GM12878 (cell line): ENCODE results near the gene STRA6. TPM values are rescaled to one million over a fixed set of nuclear protein-coding genes. Genes with fewer than 3 reads are reported as not detected.

Experiments used
- ATAC-seq: fragments of 200-7000 bp; cut with Tn5 transposase; 3 replicates; pipeline ENCODE4 v1.9.1; 2020; ENCODE audit warnings: mild to moderate bottlenecking, moderate library complexity
- BruUV-seq: library from RNA; stranded (reverse); fragments of 400-500 nt; replicated peaks from 2 replicates; lab custom pipeline; 2021; lab: Mats Ljungman, UMichigan
- CTCF ChIA-PET: fragments of 300-600 bp; sonication (Branson Sonifier 250); formaldehyde crosslinking; extraction: SDS; loops from one replicate; lab custom pipeline; 2021; ENCODE audit warnings: inconsistent platforms; lab: Yijun Ruan, JAX
- POLR2A ChIA-PET: fragments of 350-600 bp; formaldehyde crosslinking; extraction: SDS; loops from one replicate; lab custom pipeline; 2021; ENCODE audit warnings: inconsistent platforms; lab: Charles Lee
- RAD21 ChIA-PET: fragments of 300-600 bp; sonication (Branson Sonifier 250); formaldehyde crosslinking; loops from one replicate; lab custom pipeline; 2023; ENCODE audit warnings: antibody characterized with exemption; ENCODE audit not compliant: unreplicated experiment; lab: Charles Lee
- SMC1A ChIA-PET: fragments of 300-600 bp; sonication (Branson Sonifier 250); formaldehyde crosslinking; loops from one replicate; lab custom pipeline; 2023; ENCODE audit not compliant: unreplicated experiment, uncharacterized antibody; lab: Charles Lee
- DNase-seq: peaks from one replicate; pipeline ENCODE4 v3.0.0-alpha.2; 2011; ENCODE audit warnings: low read depth, low spot score
- FAIRE-seq: peaks from 3 replicates; lab custom pipeline; 2011; peaks lifted over from hg19 to GRCh38; lab: Jason Lieb, UNC
- H2AFZ ChIP-seq: 2 replicates; pipeline ENCODE4 v1.6.0; 2011; ENCODE audit warnings: low read depth, low read length, control low read depth; ENCODE audit not compliant: control insufficient read depth
- H3K27ac ChIP-seq: 2 replicates; pipeline ENCODE4 v1.5.1; 2011; ENCODE audit warnings: control low read depth; ENCODE audit not compliant: control insufficient read depth, insufficient read depth
- H3K27me3 ChIP-seq, 2 experiments: replicated peaks in 1 of 2; 2 replicates each; pipeline versions ENCODE4 v1.6.0 to v1.6.1; 2011; ENCODE audit warnings: low read length in 1 of 2; ENCODE audit not compliant: control insufficient read depth in 2 of 2, insufficient read depth in 2 of 2
- H3K36me3 ChIP-seq, 2 experiments: 2 replicates each; pipeline ENCODE4 v1.5.1; 2011; ENCODE audit warnings: low read length in 1 of 2; ENCODE audit not compliant: control insufficient read depth in 2 of 2, insufficient read depth in 2 of 2
- H3K4me1 ChIP-seq: 2 replicates; pipeline ENCODE4 v1.6.1; 2011; ENCODE audit warnings: mild to moderate bottlenecking, low read length, moderate library complexity, mixed read lengths; ENCODE audit not compliant: control insufficient read depth, insufficient read depth
- H3K4me2 ChIP-seq: 2 replicates; pipeline ENCODE4 v1.6.0; 2011; ENCODE audit warnings: control low read depth; ENCODE audit not compliant: control insufficient read depth, insufficient read depth
- H3K4me3 ChIP-seq: fragments of 200-600 bp; sonication (generic); 2 replicates; pipeline ENCODE4 v1.5.1; 2016
- H3K79me2 ChIP-seq: 2 replicates; pipeline ENCODE4 v1.6.0; 2011; ENCODE audit warnings: low read length; ENCODE audit not compliant: control insufficient read depth, insufficient read depth
- H3K9ac ChIP-seq: 2 replicates; pipeline ENCODE4 v1.8.0; 2011; ENCODE audit warnings: low read length, control low read depth, mixed read lengths; ENCODE audit not compliant: control insufficient read depth, insufficient read depth
- H3K9me3 ChIP-seq: replicated peaks from 3 replicates; pipeline ENCODE4 v1.5.1; 2011; ENCODE audit warnings: mild to moderate bottlenecking, low read length; ENCODE audit not compliant: control insufficient read depth, insufficient read depth
- H4K20me1 ChIP-seq: 2 replicates; pipeline ENCODE4 v1.6.0; 2011; ENCODE audit not compliant: control insufficient read depth, insufficient read depth
- CHD1 ChIP-seq: IDR thresholded peaks from 2 replicates; pipeline ENCODE4 v1.6.1; 2012; ENCODE audit warnings: low read depth, low read length, improper control_type of control experiment
- EZH2 ChIP-seq: IDR thresholded peaks from 2 replicates; pipeline ENCODE4 v1.6.1; 2012; ENCODE audit warnings: low read depth, mild to moderate bottlenecking, control low read depth, inconsistent platforms, low read length, borderline replicate concordance; ENCODE audit not compliant: control insufficient read depth
- WGBS: methylation state at CpG from one replicate; pipeline ENCODE4 v1.1.6; 2016; ENCODE audit warnings: low lambda C conversion rate; ENCODE audit not compliant: insufficient replicate concordance, insufficient coverage; ENCODE audit errors: missing lambda C conversion rate; 5-methylcytosine and 5-hydroxymethylcytosine counted together
- in situ Hi-C: fragments of 300-500 bp; cut with MboI; formaldehyde crosslinking; loops from 9 replicates; pipeline ENCODE4 v1.14.3; 2018; ENCODE audit warnings: mixed read lengths
- intact Hi-C: fragments of 100-400 bp; cut with micrococcal nuclease; formaldehyde crosslinking; loops from one replicate; pipeline ENCODE4 v1.14.2; 2022; ENCODE audit not compliant: unreplicated experiment
- polyA plus RNA-seq, 11 experiments: library from polyadenylated mRNA; depleted of rRNA in 4 of 11; unstranded in 6 of 11; stranded (reverse) in 5 of 11; fragments of >200 nt; fragmentation: Nextera tagmentation in 4 of 11; fragmentation: Illumina TruSeq in 1 of 11; extraction: Ambion mirVana in 4 of 11; extraction: Trizol in 1 of 11; gene quantifications; 1 replicate in 1 of 11; 2 replicates in 10 of 11; pipeline versions ENCODE4 v1.2.1 to v1.2.3, GENCODE V29; 2011 to 2016; ENCODE audit warnings: inconsistent platforms in 2 of 11, missing spikeins in 2 of 11, low read depth in 1 of 11
- total RNA-seq, 4 experiments: library from RNA; depleted of rRNA in 3 of 4; stranded (reverse); fragments of >200 nt in 3 of 4; fragmentation: Illumina TruSeq in 1 of 4; extraction: Trizol in 1 of 4; gene quantifications; 2 replicates each; pipeline versions ENCODE4 v1.2.1 to v1.2.3, GENCODE V29; 2013 to 2021
- TF ChIP-seq, protein P1 (sequence below): IDR thresholded peaks from 2 replicates; pipeline ENCODE4 v1.6.1; 2011; ENCODE audit warnings: low read depth, low read length, improper control_type of control experiment, borderline replicate concordance
- TF ChIP-seq, protein P2 (sequence below): fragments of 450-650 bp; formaldehyde crosslinking; IDR thresholded peaks from 2 replicates; pipeline ENCODE4 v1.4.0; 2020; ENCODE audit warnings: mild to moderate bottlenecking, moderate library complexity

Gene STRA6
- total and polyA plus RNA-seq, 10 of the 15 experiments (the other 5 are each of a cell fraction or from before 2014, with no cell fraction given) = 0.31 to 10.8 (median 5.8) TPM

DNA sequence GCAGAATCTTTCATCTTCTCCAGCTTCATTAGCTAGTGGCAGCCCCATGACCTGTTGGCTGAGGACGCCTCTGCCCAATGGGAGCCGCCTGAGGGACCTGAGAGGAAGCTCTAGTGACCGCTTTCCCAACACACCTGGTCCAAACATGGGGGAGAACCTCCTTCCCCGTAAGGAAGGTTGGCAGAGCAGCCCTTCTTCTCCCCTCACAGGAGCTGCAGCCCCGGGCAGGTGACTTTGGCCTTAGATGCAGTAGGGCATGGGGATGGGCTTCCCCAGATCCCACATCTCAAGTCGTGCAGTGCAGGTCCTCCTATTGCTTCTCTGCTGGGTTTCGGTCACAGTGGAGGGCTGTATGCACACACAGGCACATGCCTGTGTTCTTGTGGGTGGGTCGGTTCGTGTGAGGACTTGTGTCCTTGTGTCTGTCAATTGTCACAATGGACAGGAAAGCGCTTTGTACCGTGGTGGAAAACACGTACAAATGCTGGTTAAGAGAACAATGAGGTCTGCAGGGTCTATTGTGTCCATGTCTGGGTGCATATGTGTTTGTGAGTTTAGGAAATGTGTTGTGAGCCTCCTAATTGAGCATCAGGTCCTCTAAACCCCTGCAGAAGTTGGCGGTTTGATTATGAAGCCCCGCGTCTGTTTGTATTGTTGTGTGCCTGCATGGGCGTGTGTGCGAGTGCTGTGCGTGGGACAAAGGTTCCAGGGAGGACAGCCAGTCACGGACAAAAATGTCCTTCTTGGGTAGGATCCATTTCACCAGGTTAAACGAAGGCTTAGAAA, 70.8 kb downstream of the STRA6 start:
- DNase-seq = no peak
- WGBS = 42% methylated on average over 20 of the region's 20 CpGs
- no peak overlapping the region for H3K27ac ChIP-seq
- H3K27me3 ChIP-seq = peaks cover 36 to 62% of the 10 kb centered on the region in 2 experiments
- in situ Hi-C loops (no loop called here), intact Hi-C loops (no loop called here)
- H4K20me1 ChIP-seq = no peaks in the 10 kb centered on the region
- no peak overlapping the region for H3K9ac ChIP-seq
- H3K79me2 ChIP-seq = no peaks in the 10 kb centered on the region
- no peak overlapping the region for H2AFZ ChIP-seq
- H3K4me3 ChIP-seq = no peak overlapping the region
- ATAC-seq = no peak
- ChIA-PET SMC1A (no interaction called here), POLR2A (no interaction called here), CTCF (no interaction called here), RAD21 (no interaction called here)
- TF ChIP-seq EZH2 (0 out of 2 replicates have a peak, but pooled peaks have one; percentile 20), CHD1 (no peak)
- TF ChIP-seq, protein P1, sequence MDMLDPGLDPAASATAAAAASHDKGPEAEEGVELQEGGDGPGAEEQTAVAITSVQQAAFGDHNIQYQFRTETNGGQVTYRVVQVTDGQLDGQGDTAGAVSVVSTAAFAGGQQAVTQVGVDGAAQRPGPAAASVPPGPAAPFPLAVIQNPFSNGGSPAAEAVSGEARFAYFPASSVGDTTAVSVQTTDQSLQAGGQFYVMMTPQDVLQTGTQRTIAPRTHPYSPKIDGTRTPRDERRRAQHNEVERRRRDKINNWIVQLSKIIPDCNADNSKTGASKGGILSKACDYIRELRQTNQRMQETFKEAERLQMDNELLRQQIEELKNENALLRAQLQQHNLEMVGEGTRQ = no peak
- TF ChIP-seq, protein P2, sequence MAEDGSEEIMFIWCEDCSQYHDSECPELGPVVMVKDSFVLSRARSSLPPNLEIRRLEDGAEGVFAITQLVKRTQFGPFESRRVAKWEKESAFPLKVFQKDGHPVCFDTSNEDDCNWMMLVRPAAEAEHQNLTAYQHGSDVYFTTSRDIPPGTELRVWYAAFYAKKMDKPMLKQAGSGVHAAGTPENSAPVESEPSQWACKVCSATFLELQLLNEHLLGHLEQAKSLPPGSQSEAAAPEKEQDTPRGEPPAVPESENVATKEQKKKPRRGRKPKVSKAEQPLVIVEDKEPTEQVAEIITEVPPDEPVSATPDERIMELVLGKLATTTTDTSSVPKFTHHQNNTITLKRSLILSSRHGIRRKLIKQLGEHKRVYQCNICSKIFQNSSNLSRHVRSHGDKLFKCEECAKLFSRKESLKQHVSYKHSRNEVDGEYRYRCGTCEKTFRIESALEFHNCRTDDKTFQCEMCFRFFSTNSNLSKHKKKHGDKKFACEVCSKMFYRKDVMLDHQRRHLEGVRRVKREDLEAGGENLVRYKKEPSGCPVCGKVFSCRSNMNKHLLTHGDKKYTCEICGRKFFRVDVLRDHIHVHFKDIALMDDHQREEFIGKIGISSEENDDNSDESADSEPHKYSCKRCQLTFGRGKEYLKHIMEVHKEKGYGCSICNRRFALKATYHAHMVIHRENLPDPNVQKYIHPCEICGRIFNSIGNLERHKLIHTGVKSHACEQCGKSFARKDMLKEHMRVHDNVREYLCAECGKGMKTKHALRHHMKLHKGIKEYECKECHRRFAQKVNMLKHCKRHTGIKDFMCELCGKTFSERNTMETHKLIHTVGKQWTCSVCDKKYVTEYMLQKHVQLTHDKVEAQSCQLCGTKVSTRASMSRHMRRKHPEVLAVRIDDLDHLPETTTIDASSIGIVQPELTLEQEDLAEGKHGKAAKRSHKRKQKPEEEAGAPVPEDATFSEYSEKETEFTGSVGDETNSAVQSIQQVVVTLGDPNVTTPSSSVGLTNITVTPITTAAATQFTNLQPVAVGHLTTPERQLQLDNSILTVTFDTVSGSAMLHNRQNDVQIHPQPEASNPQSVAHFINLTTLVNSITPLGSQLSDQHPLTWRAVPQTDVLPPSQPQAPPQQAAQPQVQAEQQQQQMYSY (CRISPR knock-in tag) = no peak
- H3K4me1 ChIP-seq = peaks cover 7% of the 10 kb centered on the region
- no TSS peak for BruUV-seq
- no peaks in the 10 kb centered on the region for H3K36me3 ChIP-seq
- H3K4me2 ChIP-seq = no peak overlapping the region
- FAIRE-seq = no peak
- H3K9me3 ChIP-seq = no peaks in the 10 kb centered on the region; the same call in 2 of the 3 replicates
